Gastroesophageal sphincter (tissue), 3 donors: Measurements from ENCODE around the gene ABHD12.

Source experiments
- EP300 ChIP-seq: sonication (generic); formaldehyde crosslinking; IDR thresholded peaks from one replicate; pipeline ENCODE4 v1.6.1; 2017; ENCODE audit warnings: antibody characterized with exemption, mild to moderate bottlenecking
- POLR2A ChIP-seq, 2 donors: fragments of 450-650 bp; IDR thresholded peaks; one replicate each; pipeline ENCODE4 v1.6.1; 2017; ENCODE audit warnings: antibody characterized with exemption in 2 of 2, mild to moderate bottlenecking in 2 of 2, moderate library complexity in 1 of 2
- POLR2AphosphoS5 ChIP-seq: sonication (generic); formaldehyde crosslinking; IDR thresholded peaks from one replicate; pipeline ENCODE4 v1.6.1; 2017; ENCODE audit warnings: antibody characterized with exemption
- TF ChIP-seq, protein P1 (sequence below), 4 experiments: fragments of 200-600 bp in 2 of 4; fragments of 450-650 bp in 2 of 4; sonication (generic) in 1 of 4; IDR thresholded peaks; one replicate each; pipeline ENCODE4 v1.5.1; 2017 to 2019; ENCODE audit warnings: antibody characterized with exemption in 4 of 4, mild to moderate bottlenecking in 2 of 4, moderate library complexity in 2 of 4

DNA sequence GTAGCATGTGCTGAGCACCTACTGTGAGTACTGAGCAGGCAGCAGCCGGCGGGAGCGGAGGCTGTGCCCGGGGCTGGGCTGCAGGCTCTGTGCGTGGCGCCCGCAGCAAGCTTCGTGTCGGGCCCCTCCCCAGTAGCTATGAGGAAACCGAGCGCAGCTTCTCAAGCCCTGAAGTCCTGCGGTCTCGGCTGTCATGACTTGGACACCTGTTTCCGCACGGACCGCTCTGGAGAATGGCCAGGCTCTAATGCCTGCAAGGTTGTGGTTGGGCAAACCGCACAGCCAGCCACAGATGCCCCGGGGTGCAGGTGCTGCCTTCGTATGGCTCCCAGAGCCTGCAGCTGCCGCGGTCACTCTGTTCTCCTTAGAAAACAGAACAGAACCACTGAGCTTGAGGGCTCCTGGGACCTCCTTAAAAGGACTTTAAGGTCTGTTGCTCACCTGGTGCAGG, 109.1 kb downstream of the ABHD12 start:
- TF ChIP-seq, protein P1, sequence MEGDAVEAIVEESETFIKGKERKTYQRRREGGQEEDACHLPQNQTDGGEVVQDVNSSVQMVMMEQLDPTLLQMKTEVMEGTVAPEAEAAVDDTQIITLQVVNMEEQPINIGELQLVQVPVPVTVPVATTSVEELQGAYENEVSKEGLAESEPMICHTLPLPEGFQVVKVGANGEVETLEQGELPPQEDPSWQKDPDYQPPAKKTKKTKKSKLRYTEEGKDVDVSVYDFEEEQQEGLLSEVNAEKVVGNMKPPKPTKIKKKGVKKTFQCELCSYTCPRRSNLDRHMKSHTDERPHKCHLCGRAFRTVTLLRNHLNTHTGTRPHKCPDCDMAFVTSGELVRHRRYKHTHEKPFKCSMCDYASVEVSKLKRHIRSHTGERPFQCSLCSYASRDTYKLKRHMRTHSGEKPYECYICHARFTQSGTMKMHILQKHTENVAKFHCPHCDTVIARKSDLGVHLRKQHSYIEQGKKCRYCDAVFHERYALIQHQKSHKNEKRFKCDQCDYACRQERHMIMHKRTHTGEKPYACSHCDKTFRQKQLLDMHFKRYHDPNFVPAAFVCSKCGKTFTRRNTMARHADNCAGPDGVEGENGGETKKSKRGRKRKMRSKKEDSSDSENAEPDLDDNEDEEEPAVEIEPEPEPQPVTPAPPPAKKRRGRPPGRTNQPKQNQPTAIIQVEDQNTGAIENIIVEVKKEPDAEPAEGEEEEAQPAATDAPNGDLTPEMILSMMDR (IDR thresholded peaks at IDR 0.05) = no peak
- no peak for TF ChIP-seq EP300
- TF ChIP-seq POLR2A (IDR thresholded peaks at IDR 0.05) = no peak
- TF ChIP-seq POLR2AphosphoS5 = no peak
